ENCODE results near the gene CENPVL3.
A peak's percentile ranks its signal among the peaks of the same experiment; 100 is the strongest.
"Not testable (repeated sequence)": the region's sequence is repeated elsewhere in the genome, so short reads cannot be mapped to it uniquely, and the experiment has no call there.

The CENPVL3 gene

GRCh38 chrX:51618241-51619155 lies at the start of gene CENPVL3:
CENPVL3 (minus strand) TSS chrX:51618912; CDS start chrX:51618873, 39 bp downstream.
- CTCF ChIA-PET; DNase-seq (ENCODE audit: low spot score); POLR2A ChIA-PET (ENCODE audit: low non-redundant PET); H3K27ac ChIP-seq: not testable (repeated sequence)

DNA sequence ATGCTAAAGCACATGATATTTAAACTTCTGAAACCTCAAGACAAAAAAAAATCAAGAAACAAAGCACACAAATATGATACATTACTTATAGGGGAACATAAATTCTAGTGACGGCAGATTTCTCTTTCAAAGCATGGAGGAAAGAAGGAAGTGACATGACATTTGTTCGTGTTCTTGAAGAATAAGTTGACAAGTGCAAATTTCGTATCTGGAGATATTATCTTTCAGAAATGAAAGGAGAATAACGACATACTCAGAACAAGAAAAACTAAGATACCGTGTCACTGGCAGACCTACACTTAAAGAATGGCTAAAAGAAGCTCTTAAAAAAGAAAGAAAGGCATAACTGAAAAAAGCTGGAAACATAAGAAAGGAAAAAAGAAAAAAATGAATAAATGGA lies 47.3 kb upstream of the CENPVL3 start:
- no peak overlapping the region for H3K27ac ChIP-seq
- TF ChIP-seq CTCF (conservative IDR thresholded peaks at IDR 0.05; ENCODE audit: low read depth): no peak
- POLR2A ChIA-PET (ENCODE audit: low non-redundant PET): no interaction called here
- CTCF ChIA-PET: no interaction called here
- no peak for DNase-seq (ENCODE audit: low spot score)

- DNase-seq (ENCODE audit: low spot score): no peak
- ChIA-PET CTCF (no interaction called here), POLR2A (ENCODE audit: low non-redundant PET) (no interaction called here)
Observed at GRCh38 chrX:51643377-51643776, 24.7 kb upstream of the CENPVL3 start.

DNA sequence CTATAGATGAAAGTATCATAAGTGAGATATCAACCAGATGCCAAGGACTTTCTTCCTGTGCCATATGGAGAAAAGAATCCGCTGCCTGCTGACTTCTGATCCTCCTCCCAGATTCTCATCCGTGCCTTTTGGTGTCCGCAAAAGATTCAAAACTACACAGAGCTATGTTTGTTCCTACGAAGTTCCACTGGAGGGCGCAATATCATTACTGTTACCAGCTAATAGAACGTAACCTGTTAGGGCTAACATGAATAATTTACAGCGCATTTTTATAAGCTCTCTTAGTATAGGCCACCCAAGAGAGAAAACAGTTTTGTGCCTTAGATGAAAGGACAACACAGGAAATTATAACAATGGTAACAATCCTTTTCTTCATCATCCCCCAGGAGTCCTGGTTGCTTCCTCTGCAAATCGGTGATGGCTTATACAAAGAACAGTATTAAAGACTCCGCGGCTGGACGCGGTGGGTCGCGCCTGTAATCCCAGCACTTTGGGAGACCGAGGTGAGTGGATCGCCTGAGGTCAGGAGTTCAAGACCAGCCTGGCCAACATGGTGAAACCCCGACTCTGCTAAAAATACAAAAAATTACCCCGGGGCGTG lies 22.8 kb upstream of the CENPVL3 start:
- peak; percentile 9 for DNase-seq (ENCODE audit: low spot score)
- POLR2A ChIA-PET (ENCODE audit: low non-redundant PET): no interaction called here
- no peak for TF ChIP-seq CTCF (conservative IDR thresholded peaks at IDR 0.05; ENCODE audit: low read depth)
- CTCF ChIA-PET: no interaction called here
- no peak overlapping the region for H3K27ac ChIP-seq

More at GRCh38 chrX:51643377-51643776, 24.7 kb upstream of the CENPVL3 start:
- no peak for TF ChIP-seq CTCF (conservative IDR thresholded peaks at IDR 0.05; ENCODE audit: low read depth)
- no peak overlapping the region for H3K27ac ChIP-seq

GRCh38 chrX:51636511-51636910 lies 17.8 kb upstream of the CENPVL3 start:
- POLR2A ChIA-PET (ENCODE audit: low non-redundant PET); H3K27ac ChIP-seq; CTCF ChIA-PET; DNase-seq (ENCODE audit: low spot score): not testable (repeated sequence)

GRCh38 chrX:51614353-51615012 lies 4.2 kb downstream of the CENPVL3 start:
- ChIA-PET POLR2A (ENCODE audit: low non-redundant PET) (no interaction called here), CTCF (no interaction called here)

GRCh38 chrX:51608766-51609165 lies 9.9 kb downstream of the CENPVL3 start:
- no peak overlapping the region for H3K27ac ChIP-seq
- ChIA-PET POLR2A (ENCODE audit: low non-redundant PET) (no interaction called here), CTCF (no interaction called here)
- TF ChIP-seq CTCF (conservative IDR thresholded peaks at IDR 0.05; ENCODE audit: low read depth): no peak
- DNase-seq (ENCODE audit: low spot score): no peak

More at GRCh38 chrX:51614353-51615012, 4.2 kb downstream of the CENPVL3 start:
- peak; percentile 13 for DNase-seq (ENCODE audit: low spot score)
- TF ChIP-seq CTCF (conservative IDR thresholded peaks at IDR 0.05; ENCODE audit: low read depth): peak; percentile 30
- no peak overlapping the region for H3K27ac ChIP-seq

Measured in RWPE1 (cell line).